GM18870 (cell line): ENCODE measurements around the gene FGD1.

Experiments used
- ATAC-seq: cut with Tn5 transposase; IDR thresholded peaks from one replicate; pipeline ENCODE4 v1.9.1; 2021; ENCODE audit warnings: moderate library complexity; ENCODE audit not compliant: unreplicated experiment

Gene FGD1

GRCh38 chrX:54407266-54407665, 88.8 kb downstream of the FGD1 start:
- no peak for ATAC-seq

- ATAC-seq: no peak
Observed at GRCh38 chrX:54397113-54397512, 98.9 kb downstream of the FGD1 start.
